ENCODE results near the gene BTG2. TPM values are rescaled to one million over a fixed set of nuclear protein-coding genes. Genes with fewer than 3 reads are reported as not detected.

The BTG2 gene
- total RNA-seq, 1 experiment from 2014 or later, result 19.4 TPM

DNA sequence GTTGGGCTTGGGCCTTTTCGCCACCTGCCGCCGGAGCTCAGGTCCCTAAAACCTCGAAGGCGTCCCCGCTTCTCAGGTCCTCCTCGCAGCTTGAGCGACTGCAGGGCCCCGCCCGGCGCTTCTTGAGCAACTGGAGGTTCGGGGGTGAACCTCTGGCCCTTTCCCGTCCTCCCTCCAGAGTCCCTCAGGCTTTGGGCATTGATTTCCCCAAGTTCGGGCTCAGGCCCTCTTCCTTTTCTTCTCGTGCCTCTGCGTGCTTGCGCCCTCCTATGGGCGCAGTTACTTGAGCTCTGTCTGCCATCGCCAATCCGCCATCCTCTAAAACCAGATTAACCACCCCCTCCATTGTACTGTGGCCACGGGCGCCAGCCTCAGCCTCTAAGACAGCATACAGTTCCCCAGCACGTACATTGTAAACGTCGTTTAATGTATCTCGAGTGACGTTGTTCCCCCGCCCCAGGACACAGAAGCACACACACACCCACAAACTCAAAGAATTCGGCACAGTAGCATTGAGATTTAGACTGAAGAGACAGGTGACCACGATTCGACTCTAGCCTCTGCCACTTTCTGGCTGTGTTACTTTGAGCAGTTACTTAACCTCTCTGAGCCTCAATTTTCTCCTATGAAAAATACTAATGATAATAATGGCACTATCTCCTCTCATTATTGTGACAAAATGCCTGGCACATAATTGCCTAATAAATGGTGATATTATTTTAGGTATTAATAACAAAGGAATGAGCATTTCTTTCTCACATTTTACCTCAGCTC, 22.6 kb downstream of the BTG2 start:
- peak; percentile 50 for ATAC-seq
- H3K36me3 Mint-ChIP-seq, result no peaks in the 10 kb centered on the region
- H3K4me3 Mint-ChIP-seq, result peak overlapping the region; percentile 69
- ChIA-PET POLR2A (interaction anchor here (1.0 to 3.6 kb wide), 4 partner anchors 11 to 37 kb away, joined by 3 to 37 read pairs (median 4); partner anchors contain the start of gene BTG2), CTCF (interaction anchor here (0.7 to 5.6 kb wide), 31 partner anchors 9 to 360 kb away, joined by 3 to 99 read pairs (median 4); partner anchors contain the start of genes ADORA1, BTG2 and FMOD)
- TF ChIP-seq CREM (CRISPR knock-in tag; IDR thresholded peaks at IDR 0.05) (no peak), ZNF416 (CRISPR knock-in tag; IDR thresholded peaks at IDR 0.05) (no peak), FOXP1 (CRISPR knock-in tag; IDR thresholded peaks at IDR 0.05; ENCODE audit: borderline replicate concordance) (0 out of 2 replicates have a peak, but pooled peaks have one; percentile 44), IRF2 (CRISPR knock-in tag; IDR thresholded peaks at IDR 0.05; ENCODE audit: borderline replicate concordance, low read depth) (no peak), TEAD4 (CRISPR knock-in tag; IDR thresholded peaks at IDR 0.05) (no peak), SP1 (CRISPR knock-in tag; conservative IDR thresholded peaks at IDR 0.05) (0 out of 2 replicates have a peak, but pooled peaks have one; percentile 20), GTF2I (CRISPR knock-in tag; conservative IDR thresholded peaks at IDR 0.05) (peak; percentile 65), MYBL2 (CRISPR knock-in tag; IDR thresholded peaks at IDR 0.05) (0 out of 2 replicates have a peak, but pooled peaks have one; percentile 24), NR3C1 (CRISPR knock-in tag; conservative IDR thresholded peaks at IDR 0.05; ENCODE audit: low read depth) (no peak), MXD4 (CRISPR knock-in tag; IDR thresholded peaks at IDR 0.05; ENCODE audit: borderline replicate concordance) (no peak)
- TF ChIP-seq, protein P1, sequence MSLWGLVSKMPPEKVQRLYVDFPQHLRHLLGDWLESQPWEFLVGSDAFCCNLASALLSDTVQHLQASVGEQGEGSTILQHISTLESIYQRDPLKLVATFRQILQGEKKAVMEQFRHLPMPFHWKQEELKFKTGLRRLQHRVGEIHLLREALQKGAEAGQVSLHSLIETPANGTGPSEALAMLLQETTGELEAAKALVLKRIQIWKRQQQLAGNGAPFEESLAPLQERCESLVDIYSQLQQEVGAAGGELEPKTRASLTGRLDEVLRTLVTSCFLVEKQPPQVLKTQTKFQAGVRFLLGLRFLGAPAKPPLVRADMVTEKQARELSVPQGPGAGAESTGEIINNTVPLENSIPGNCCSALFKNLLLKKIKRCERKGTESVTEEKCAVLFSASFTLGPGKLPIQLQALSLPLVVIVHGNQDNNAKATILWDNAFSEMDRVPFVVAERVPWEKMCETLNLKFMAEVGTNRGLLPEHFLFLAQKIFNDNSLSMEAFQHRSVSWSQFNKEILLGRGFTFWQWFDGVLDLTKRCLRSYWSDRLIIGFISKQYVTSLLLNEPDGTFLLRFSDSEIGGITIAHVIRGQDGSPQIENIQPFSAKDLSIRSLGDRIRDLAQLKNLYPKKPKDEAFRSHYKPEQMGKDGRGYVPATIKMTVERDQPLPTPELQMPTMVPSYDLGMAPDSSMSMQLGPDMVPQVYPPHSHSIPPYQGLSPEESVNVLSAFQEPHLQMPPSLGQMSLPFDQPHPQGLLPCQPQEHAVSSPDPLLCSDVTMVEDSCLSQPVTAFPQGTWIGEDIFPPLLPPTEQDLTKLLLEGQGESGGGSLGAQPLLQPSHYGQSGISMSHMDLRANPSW (CRISPR knock-in tag; conservative IDR thresholded peaks at IDR 0.05; ENCODE audit: low read depth), result no peak
- TF ChIP-seq, protein P2, sequence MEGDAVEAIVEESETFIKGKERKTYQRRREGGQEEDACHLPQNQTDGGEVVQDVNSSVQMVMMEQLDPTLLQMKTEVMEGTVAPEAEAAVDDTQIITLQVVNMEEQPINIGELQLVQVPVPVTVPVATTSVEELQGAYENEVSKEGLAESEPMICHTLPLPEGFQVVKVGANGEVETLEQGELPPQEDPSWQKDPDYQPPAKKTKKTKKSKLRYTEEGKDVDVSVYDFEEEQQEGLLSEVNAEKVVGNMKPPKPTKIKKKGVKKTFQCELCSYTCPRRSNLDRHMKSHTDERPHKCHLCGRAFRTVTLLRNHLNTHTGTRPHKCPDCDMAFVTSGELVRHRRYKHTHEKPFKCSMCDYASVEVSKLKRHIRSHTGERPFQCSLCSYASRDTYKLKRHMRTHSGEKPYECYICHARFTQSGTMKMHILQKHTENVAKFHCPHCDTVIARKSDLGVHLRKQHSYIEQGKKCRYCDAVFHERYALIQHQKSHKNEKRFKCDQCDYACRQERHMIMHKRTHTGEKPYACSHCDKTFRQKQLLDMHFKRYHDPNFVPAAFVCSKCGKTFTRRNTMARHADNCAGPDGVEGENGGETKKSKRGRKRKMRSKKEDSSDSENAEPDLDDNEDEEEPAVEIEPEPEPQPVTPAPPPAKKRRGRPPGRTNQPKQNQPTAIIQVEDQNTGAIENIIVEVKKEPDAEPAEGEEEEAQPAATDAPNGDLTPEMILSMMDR (IDR thresholded peaks at IDR 0.05), result no peak
- TF ChIP-seq, protein P3, sequence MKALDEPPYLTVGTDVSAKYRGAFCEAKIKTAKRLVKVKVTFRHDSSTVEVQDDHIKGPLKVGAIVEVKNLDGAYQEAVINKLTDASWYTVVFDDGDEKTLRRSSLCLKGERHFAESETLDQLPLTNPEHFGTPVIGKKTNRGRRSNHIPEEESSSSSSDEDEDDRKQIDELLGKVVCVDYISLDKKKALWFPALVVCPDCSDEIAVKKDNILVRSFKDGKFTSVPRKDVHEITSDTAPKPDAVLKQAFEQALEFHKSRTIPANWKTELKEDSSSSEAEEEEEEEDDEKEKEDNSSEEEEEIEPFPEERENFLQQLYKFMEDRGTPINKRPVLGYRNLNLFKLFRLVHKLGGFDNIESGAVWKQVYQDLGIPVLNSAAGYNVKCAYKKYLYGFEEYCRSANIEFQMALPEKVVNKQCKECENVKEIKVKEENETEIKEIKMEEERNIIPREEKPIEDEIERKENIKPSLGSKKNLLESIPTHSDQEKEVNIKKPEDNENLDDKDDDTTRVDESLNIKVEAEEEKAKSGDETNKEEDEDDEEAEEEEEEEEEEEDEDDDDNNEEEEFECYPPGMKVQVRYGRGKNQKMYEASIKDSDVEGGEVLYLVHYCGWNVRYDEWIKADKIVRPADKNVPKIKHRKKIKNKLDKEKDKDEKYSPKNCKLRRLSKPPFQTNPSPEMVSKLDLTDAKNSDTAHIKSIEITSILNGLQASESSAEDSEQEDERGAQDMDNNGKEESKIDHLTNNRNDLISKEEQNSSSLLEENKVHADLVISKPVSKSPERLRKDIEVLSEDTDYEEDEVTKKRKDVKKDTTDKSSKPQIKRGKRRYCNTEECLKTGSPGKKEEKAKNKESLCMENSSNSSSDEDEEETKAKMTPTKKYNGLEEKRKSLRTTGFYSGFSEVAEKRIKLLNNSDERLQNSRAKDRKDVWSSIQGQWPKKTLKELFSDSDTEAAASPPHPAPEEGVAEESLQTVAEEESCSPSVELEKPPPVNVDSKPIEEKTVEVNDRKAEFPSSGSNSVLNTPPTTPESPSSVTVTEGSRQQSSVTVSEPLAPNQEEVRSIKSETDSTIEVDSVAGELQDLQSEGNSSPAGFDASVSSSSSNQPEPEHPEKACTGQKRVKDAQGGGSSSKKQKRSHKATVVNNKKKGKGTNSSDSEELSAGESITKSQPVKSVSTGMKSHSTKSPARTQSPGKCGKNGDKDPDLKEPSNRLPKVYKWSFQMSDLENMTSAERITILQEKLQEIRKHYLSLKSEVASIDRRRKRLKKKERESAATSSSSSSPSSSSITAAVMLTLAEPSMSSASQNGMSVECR (CRISPR knock-in tag; IDR thresholded peaks at IDR 0.05; ENCODE audit: borderline replicate concordance), result no peak
- peaks cover 54% of the 10 kb centered on the region for H3K27me3 Mint-ChIP-seq (ENCODE audit: low read depth)
- no peak for DNase-seq (ENCODE audit: low spot score)
- H3K9me3 Mint-ChIP-seq, result no peaks in the 10 kb centered on the region
- H3K4me1 Mint-ChIP-seq, result peaks cover 50% of the 10 kb centered on the region
- H3K27ac Mint-ChIP-seq, result peak overlapping the region; percentile 90

DNA sequence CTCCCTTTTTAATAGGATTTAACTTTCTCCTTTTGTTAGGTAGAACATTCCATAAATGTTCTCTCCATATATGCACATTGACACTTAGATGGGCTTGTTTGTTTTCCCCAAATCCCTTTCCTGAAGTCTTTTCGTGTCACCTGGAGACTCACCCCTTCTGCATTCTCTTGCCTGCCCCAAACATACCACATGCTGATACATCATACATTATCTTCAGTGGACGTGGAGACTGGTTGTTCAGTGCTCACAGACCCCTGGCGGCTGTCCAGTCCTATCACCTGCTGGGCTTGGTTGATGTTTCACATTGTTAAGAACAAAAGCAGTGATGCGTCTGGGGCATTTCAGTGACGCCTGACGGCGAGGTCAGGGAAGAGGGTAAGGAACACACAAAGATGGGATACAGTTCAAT, 23.4 kb downstream of the BTG2 start:
- POLR2A ChIA-PET, result no interaction called here
- TF ChIP-seq TCF7 (CRISPR knock-in tag; IDR thresholded peaks at IDR 0.05; ENCODE audit: low read depth), result no peak
- no peak for TF ChIP-seq KAT7 (CRISPR knock-in tag; IDR thresholded peaks at IDR 0.05; ENCODE audit: borderline replicate concordance)
- TF ChIP-seq, protein P4, sequence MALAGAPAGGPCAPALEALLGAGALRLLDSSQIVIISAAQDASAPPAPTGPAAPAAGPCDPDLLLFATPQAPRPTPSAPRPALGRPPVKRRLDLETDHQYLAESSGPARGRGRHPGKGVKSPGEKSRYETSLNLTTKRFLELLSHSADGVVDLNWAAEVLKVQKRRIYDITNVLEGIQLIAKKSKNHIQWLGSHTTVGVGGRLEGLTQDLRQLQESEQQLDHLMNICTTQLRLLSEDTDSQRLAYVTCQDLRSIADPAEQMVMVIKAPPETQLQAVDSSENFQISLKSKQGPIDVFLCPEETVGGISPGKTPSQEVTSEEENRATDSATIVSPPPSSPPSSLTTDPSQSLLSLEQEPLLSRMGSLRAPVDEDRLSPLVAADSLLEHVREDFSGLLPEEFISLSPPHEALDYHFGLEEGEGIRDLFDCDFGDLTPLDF (CRISPR knock-in tag; IDR thresholded peaks at IDR 0.05), result no peak
- no peak for TF ChIP-seq NFATC4 (CRISPR knock-in tag; IDR thresholded peaks at IDR 0.05)
- TF ChIP-seq, protein P5, sequence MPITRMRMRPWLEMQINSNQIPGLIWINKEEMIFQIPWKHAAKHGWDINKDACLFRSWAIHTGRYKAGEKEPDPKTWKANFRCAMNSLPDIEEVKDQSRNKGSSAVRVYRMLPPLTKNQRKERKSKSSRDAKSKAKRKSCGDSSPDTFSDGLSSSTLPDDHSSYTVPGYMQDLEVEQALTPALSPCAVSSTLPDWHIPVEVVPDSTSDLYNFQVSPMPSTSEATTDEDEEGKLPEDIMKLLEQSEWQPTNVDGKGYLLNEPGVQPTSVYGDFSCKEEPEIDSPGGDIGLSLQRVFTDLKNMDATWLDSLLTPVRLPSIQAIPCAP (CRISPR knock-in tag; IDR thresholded peaks at IDR 0.05), result no peak
- TF ChIP-seq SOX15 (CRISPR knock-in tag; IDR thresholded peaks at IDR 0.05), result no peak
- no peak for TF ChIP-seq SP1 (CRISPR knock-in tag; conservative IDR thresholded peaks at IDR 0.05)
- no peak for TF ChIP-seq IRF2 (CRISPR knock-in tag; IDR thresholded peaks at IDR 0.05; ENCODE audit: borderline replicate concordance, low read depth)
- H3K27ac Mint-ChIP-seq, result 0 out of 2 replicates have a peak overlapping the region, but pooled peaks have one; percentile 1
- H3K9me3 Mint-ChIP-seq, result no peaks in the 10 kb centered on the region
- ATAC-seq (no peak), DNase-seq (ENCODE audit: low spot score) (peak; percentile 21)
- no peaks in the 10 kb centered on the region for H3K36me3 Mint-ChIP-seq
- peaks cover 46% of the 10 kb centered on the region for H3K27me3 Mint-ChIP-seq (ENCODE audit: low read depth)
- peaks cover 50% of the 10 kb centered on the region for H3K4me1 Mint-ChIP-seq
- H3K4me3 Mint-ChIP-seq, result peak overlapping the region; percentile 69
- CTCF ChIA-PET, result interaction anchor here (0.7 to 5.6 kb wide), 8 partner anchors 8 to 175 kb away, joined by 3 to 99 read pairs (median 7); partner anchors contain the start of gene FMOD

Data from WTC11 (cell line).